Panc1 (cell line): ENCODE measurements around the gene CLEC20A. TPM values are rescaled to one million over a fixed set of nuclear protein-coding genes. Genes with fewer than 3 reads are reported as not detected.

Experiments
- ATAC-seq: fragments of 200-7000 bp; cut with Tn5 transposase; 2 replicates; pipeline ENCODE4 v1.9.1; 2020; ENCODE audit warnings: mild to moderate bottlenecking, moderate library complexity
- BruUV-seq: library from RNA; stranded (reverse); fragments of 400-500 nt; replicated peaks from 2 replicates; lab custom pipeline; 2021; lab: Mats Ljungman, UMichigan
- CTCF ChIA-PET: fragments of 300-600 bp; sonication (Branson Sonifier 250); formaldehyde crosslinking; loops from one replicate; lab custom pipeline; 2022; ENCODE audit warnings: antibody characterized with exemption; lab: Charles Lee
- POLR2A ChIA-PET: fragments of 300-600 bp; sonication (Branson Sonifier 250); formaldehyde crosslinking; loops from one replicate; lab custom pipeline; 2022; ENCODE audit warnings: antibody characterized with exemption; lab: Charles Lee
- DNase-seq: peaks from one replicate; pipeline ENCODE4 v3.0.0-alpha.2; 2010; ENCODE audit warnings: low read depth, low spot score
- H3K27ac ChIP-seq: 2 replicates; pipeline ENCODE4 v1.5.1; 2011; ENCODE audit warnings: mild to moderate bottlenecking, low read length, inconsistent platforms
- H3K27me3 ChIP-seq: fragments of 200-500 bp; sonication (Bioruptor generic); 2 replicates; pipeline ENCODE4 v1.6.0; 2014; ENCODE audit warnings: low read length, inconsistent platforms; ENCODE audit not compliant: control insufficient read depth, insufficient read depth
- H3K36me3 ChIP-seq: fragments of 200-500 bp; sonication (Bioruptor generic); 2 replicates; pipeline ENCODE4 v1.5.1; 2014; ENCODE audit warnings: inconsistent platforms, mild to moderate bottlenecking, low read length, moderate library complexity; ENCODE audit not compliant: control insufficient read depth, insufficient read depth
- H3K4me1 ChIP-seq: 2 replicates; pipeline ENCODE4 v1.5.1; 2011; ENCODE audit warnings: inconsistent platforms, mild to moderate bottlenecking, low read length, moderate library complexity; ENCODE audit not compliant: control insufficient read depth, insufficient read depth
- H3K4me3 ChIP-seq, 2 experiments: 2 replicates each; pipeline ENCODE4 v1.5.1; 2011 to 2012; ENCODE audit warnings: low read depth in 2 of 2, low read length in 2 of 2, mild to moderate bottlenecking in 2 of 2, inconsistent platforms in 1 of 2, moderate library complexity in 1 of 2
- H3K9me3 ChIP-seq: fragments of 200-500 bp; sonication (Bioruptor generic); 2 replicates; pipeline ENCODE4 v1.5.1; 2014; ENCODE audit warnings: low read depth, mild to moderate bottlenecking, inconsistent platforms, low read length, moderate library complexity; ENCODE audit not compliant: control insufficient read depth, insufficient read depth
- CTCF ChIP-seq: fragments of 450-650 bp; IDR thresholded peaks from 2 replicates; pipeline ENCODE4 v1.5.1; 2017; ENCODE audit warnings: mild to moderate bottlenecking
- POLR2AphosphoS5 ChIP-seq: IDR thresholded peaks from 2 replicates; pipeline ENCODE4 v1.6.1; 2012; ENCODE audit warnings: mild to moderate bottlenecking, low read depth, low read length, moderate library complexity
- REST ChIP-seq, 2 experiments: IDR thresholded peaks; 2 replicates each; pipeline ENCODE4 v1.6.1; 2011 to 2012; ENCODE audit warnings: low read depth in 2 of 2, control low read depth in 1 of 2, low read length in 1 of 2, mild to moderate bottlenecking in 1 of 2, moderate library complexity in 1 of 2; ENCODE audit not compliant: insufficient read depth in 1 of 2
- SIN3A ChIP-seq: IDR thresholded peaks from 2 replicates; pipeline ENCODE4 v1.6.1; 2012; ENCODE audit warnings: low read depth, mild to moderate bottlenecking, low read length, moderate library complexity, borderline replicate concordance; ENCODE audit not compliant: insufficient read depth
- TCF7L2 ChIP-seq: IDR thresholded peaks from 2 replicates; pipeline ENCODE4 v1.6.1; 2011; ENCODE audit warnings: mild to moderate bottlenecking, low read depth, low read length, inconsistent platforms
- in situ Hi-C: cut with HindIII; loops from 2 replicates; pipeline ENCODE4 v1.10.0; 2016; ENCODE audit warnings: low sequenced_read_pairs, low pct_unique_long_range_greater_than_20kb
- intact Hi-C: fragments of 100-400 bp; cut with micrococcal nuclease; formaldehyde crosslinking; loops from one replicate; pipeline ENCODE4 v1.10.0; 2022; ENCODE audit not compliant: unreplicated experiment
- total RNA-seq: library from RNA; stranded (reverse); gene quantifications from one replicate; pipeline ENCODE4 v1.2.1, GENCODE V29; 2021; ENCODE audit not compliant: unreplicated experiment

Gene CLEC20A
- total RNA-seq, 1 experiment from 2014 or later, result not detected

- ChIA-PET POLR2A (no interaction called here), CTCF (interaction anchor here (0.5 kb wide), 1 partner anchor 214 kb away, joined by 3 read pairs; no protein-coding TSS in a partner anchor)
- no TSS peak for BruUV-seq
- ATAC-seq, result no peak
- Histone ChIP-seq H3K4me1 (no peaks in the 10 kb centered on the region), H3K4me3 (no peak overlapping the region), H3K27me3 (no peaks in the 10 kb centered on the region), H3K9me3 (no peaks in the 10 kb centered on the region), H3K36me3 (no peaks in the 10 kb centered on the region), H3K27ac (no peak overlapping the region)
- in situ Hi-C loops (no loop called here), intact Hi-C loops (no loop called here)
- no peak for TF ChIP-seq SIN3A
- no peak for TF ChIP-seq TCF7L2
- TF ChIP-seq REST (IDR thresholded peaks at IDR 0.05; ENCODE audit: insufficient read depth in 1 of 2, low read depth in 2 of 2, low read length in 1 of 2), result no peak
- TF ChIP-seq CTCF, result no peak
- TF ChIP-seq POLR2AphosphoS5, result no peak
- no peak for DNase-seq
These were observed 24.5 kb upstream of the CLEC20A start for GRCh38 chr1:178521241-178521640.

- no peak for ATAC-seq
- in situ Hi-C loops, result no loop called here
- CTCF ChIA-PET, result no interaction called here
These were observed 24.0 kb upstream of the CLEC20A start for GRCh38 chr1:178520803-178521202.

More at GRCh38 chr1:178520803-178521202, 24.0 kb upstream of the CLEC20A start:
- Histone ChIP-seq H3K36me3 (no peaks in the 10 kb centered on the region), H3K4me3 (no peak overlapping the region), H3K27ac (no peak overlapping the region), H3K9me3 (no peaks in the 10 kb centered on the region), H3K27me3 (no peaks in the 10 kb centered on the region), H3K4me1 (no peaks in the 10 kb centered on the region)
- intact Hi-C loops, result no loop called here
- POLR2A ChIA-PET, result no interaction called here
- BruUV-seq, result no TSS peak
- DNase-seq, result no peak
- TF ChIP-seq CTCF, result no peak
- TF ChIP-seq POLR2AphosphoS5, result no peak
- no peak for TF ChIP-seq SIN3A
- TF ChIP-seq TCF7L2, result no peak
- TF ChIP-seq REST (IDR thresholded peaks at IDR 0.05; ENCODE audit: insufficient read depth in 1 of 2, low read depth in 2 of 2, low read length in 1 of 2), result no peak
